Thoracic aorta (tissue), 2 donors: Measurements from ENCODE around the gene CHCHD4. TPM values are rescaled to one million over a fixed set of nuclear protein-coding genes. Genes with fewer than 3 reads are reported as not detected.

ENCODE experiments used
- ATAC-seq: fragments of 150-250 bp; one replicate; pipeline ENCODE4 v1.8.0; 2017; ENCODE audit warnings: low read depth; ENCODE audit not compliant: insufficient number of reproducible peaks, low FRiP score
- DNase-seq: peaks from one replicate; pipeline ENCODE4 v3.0.0-alpha.2; 2020; ENCODE audit warnings: low spot score
- H3K27ac ChIP-seq, 2 donors: fragments of 200-600 bp; sonication (generic); 1 replicate in 1 of 2; 2 replicates in 1 of 2; pipeline ENCODE4 v1.5.1; 2016; ENCODE audit warnings: mild to moderate bottlenecking in 2 of 2, moderate library complexity in 2 of 2
- H3K27me3 ChIP-seq: fragments of 200-600 bp; sonication (generic); replicated peaks from 2 replicates; pipeline ENCODE4 v1.6.0; 2016; ENCODE audit warnings: mild to moderate bottlenecking; ENCODE audit not compliant: insufficient read depth
- H3K36me3 ChIP-seq: fragments of 200-600 bp; sonication (generic); one replicate; pipeline ENCODE4 v1.5.1; 2016
- H3K4me1 ChIP-seq, 2 donors: fragments of 200-600 bp; sonication (generic); 1 replicate in 1 of 2; 2 replicates in 1 of 2; pipeline versions ENCODE4 v1.5.1 to v1.6.0; 2016; ENCODE audit warnings: low read depth in 2 of 2, mild to moderate bottlenecking in 1 of 2; ENCODE audit not compliant: control insufficient read depth in 1 of 2
- H3K4me3 ChIP-seq: fragments of 200-600 bp; sonication (generic); 2 replicates; pipeline ENCODE4 v1.5.1; 2016; ENCODE audit warnings: mild to moderate bottlenecking
- H3K9me3 ChIP-seq: fragments of 200-600 bp; sonication (generic); 2 replicates; pipeline ENCODE4 v1.5.1; 2016
- CTCF ChIP-seq: fragments of 200-600 bp; sonication (generic); IDR thresholded peaks from one replicate; pipeline ENCODE4 v1.5.1; 2019; ENCODE audit warnings: antibody characterized with exemption
- total RNA-seq, 2 donors: library from RNA; depleted of rRNA; stranded (reverse); fragments of >200 nt; gene quantifications; one replicate each; pipeline versions ENCODE4 v1.1.0 to v1.2.3, GENCODE V29; 2016

CHCHD4 gene
- total RNA-seq: 1 to 10 TPM; 6.6 to 7.5 TPM

GRCh38 chr3:14124615-14125192 lies at the start of gene CHCHD4, which contains the start of gene TMEM43:
TSS of gene CHCHD4 (minus strand) at chr3:14124870. CDS start at chr3:14124676, 194 bp downstream.
TSS of gene TMEM43 (plus strand) at chr3:14125052. CDS start at chr3:14125194, 142 bp downstream.
- ATAC-seq (peak; percentile 97), DNase-seq (peak; percentile 97)
- no peaks in the 10 kb centered on the region for H3K27me3 ChIP-seq
- H3K4me3 ChIP-seq: peak within 1 kb of the TSS; percentile 95
- peaks cover 11% of the 10 kb centered on the region for H3K36me3 ChIP-seq
- TF ChIP-seq CTCF: no peak
- peaks cover 19 to 36% of the 10 kb centered on the region in 2 donors for H3K4me1 ChIP-seq
- no peaks in the 10 kb centered on the region for H3K9me3 ChIP-seq
- H3K27ac ChIP-seq: peak within 1 kb of the TSS; percentile 96 to 97

- H3K27ac ChIP-seq: no peak overlapping the region
- TF ChIP-seq CTCF: no peak
- no peaks in the 10 kb centered on the region for H3K27me3 ChIP-seq
- ATAC-seq (no peak), DNase-seq (no peak)
- peaks cover 48% of the 10 kb centered on the region for H3K36me3 ChIP-seq
- no peaks in the 10 kb centered on the region for H3K9me3 ChIP-seq
- H3K4me3 ChIP-seq: no peak overlapping the region
- peaks cover 12 to 27% of the 10 kb centered on the region in 2 donors for H3K4me1 ChIP-seq
These were observed 47.8 kb upstream of the CHCHD4 start for GRCh38 chr3:14172496-14172895.

GRCh38 chr3:14170531-14171159 lies 46.0 kb upstream of the CHCHD4 start:
- no peak for TF ChIP-seq CTCF
- H3K27me3 ChIP-seq: no peaks in the 10 kb centered on the region
- H3K4me1 ChIP-seq: peaks cover 4 to 8% of the 10 kb centered on the region in 2 donors
- DNase-seq (no peak), ATAC-seq (no peak)
- H3K36me3 ChIP-seq: peaks cover 64% of the 10 kb centered on the region
- no peaks in the 10 kb centered on the region for H3K9me3 ChIP-seq
- no peak overlapping the region for H3K27ac ChIP-seq
- no peak overlapping the region for H3K4me3 ChIP-seq

GRCh38 chr3:14169871-14170270 lies 45.2 kb upstream of the CHCHD4 start:
- ATAC-seq: no peak
- H3K4me3 ChIP-seq: no peak overlapping the region
- H3K27ac ChIP-seq: no peak overlapping the region
- peaks cover 71% of the 10 kb centered on the region for H3K36me3 ChIP-seq
- no peaks in the 10 kb centered on the region for H3K27me3 ChIP-seq
- peaks cover under 1 to 4% of the 10 kb centered on the region in 2 donors for H3K4me1 ChIP-seq
- TF ChIP-seq CTCF: no peak
- H3K9me3 ChIP-seq: no peaks in the 10 kb centered on the region
- DNase-seq: no peak

GRCh38 chr3:14169435-14169834 lies 44.8 kb upstream of the CHCHD4 start:
- DNase-seq (no peak), ATAC-seq (no peak)
- H3K9me3 ChIP-seq: no peaks in the 10 kb centered on the region
- peaks cover 0 to 2% of the 10 kb centered on the region in 2 donors for H3K4me1 ChIP-seq
- no peaks in the 10 kb centered on the region for H3K27me3 ChIP-seq
- no peak overlapping the region for H3K4me3 ChIP-seq
- peaks cover 76% of the 10 kb centered on the region for H3K36me3 ChIP-seq
- TF ChIP-seq CTCF: no peak
- H3K27ac ChIP-seq: no peak overlapping the region
